GM10266 (cell line): ENCODE data around the gene HPS4.

Experiments used
- DNase-seq: peaks from one replicate; pipeline ENCODE4 v3.0.0; 2012; ENCODE audit errors: extremely low spot score
- TF ChIP-seq, protein P1 (sequence below): IDR thresholded peaks from 2 replicates; pipeline ENCODE4 v1.5.1; 2012; ENCODE audit warnings: mild to moderate bottlenecking, low read depth; ENCODE audit not compliant: control insufficient read depth, insufficient read depth; ENCODE audit errors: missing control alignments

The HPS4 gene

DNA sequence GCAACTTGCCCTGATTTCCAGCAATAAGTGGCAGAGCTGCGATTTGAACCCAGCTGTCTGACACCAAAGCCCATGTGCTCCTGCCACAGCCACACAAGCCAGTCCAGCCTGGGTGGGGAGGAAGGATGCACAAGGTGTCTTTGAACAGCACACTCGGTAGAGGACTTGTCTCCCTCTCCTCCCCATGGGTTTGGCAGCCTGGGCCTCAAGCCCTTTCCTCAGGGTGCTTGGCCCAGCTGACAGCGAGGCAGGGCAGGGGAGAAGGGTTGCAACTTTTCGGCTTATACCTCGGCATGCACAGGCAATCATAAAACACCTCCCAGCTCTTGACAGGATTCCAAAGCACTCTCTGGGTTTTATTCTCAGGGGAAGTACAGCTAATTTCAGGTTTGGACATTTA lies 35.2 kb downstream of the HPS4 start:
- DNase-seq = no peak
- TF ChIP-seq, protein P1, sequence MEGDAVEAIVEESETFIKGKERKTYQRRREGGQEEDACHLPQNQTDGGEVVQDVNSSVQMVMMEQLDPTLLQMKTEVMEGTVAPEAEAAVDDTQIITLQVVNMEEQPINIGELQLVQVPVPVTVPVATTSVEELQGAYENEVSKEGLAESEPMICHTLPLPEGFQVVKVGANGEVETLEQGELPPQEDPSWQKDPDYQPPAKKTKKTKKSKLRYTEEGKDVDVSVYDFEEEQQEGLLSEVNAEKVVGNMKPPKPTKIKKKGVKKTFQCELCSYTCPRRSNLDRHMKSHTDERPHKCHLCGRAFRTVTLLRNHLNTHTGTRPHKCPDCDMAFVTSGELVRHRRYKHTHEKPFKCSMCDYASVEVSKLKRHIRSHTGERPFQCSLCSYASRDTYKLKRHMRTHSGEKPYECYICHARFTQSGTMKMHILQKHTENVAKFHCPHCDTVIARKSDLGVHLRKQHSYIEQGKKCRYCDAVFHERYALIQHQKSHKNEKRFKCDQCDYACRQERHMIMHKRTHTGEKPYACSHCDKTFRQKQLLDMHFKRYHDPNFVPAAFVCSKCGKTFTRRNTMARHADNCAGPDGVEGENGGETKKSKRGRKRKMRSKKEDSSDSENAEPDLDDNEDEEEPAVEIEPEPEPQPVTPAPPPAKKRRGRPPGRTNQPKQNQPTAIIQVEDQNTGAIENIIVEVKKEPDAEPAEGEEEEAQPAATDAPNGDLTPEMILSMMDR = no peak

DNA sequence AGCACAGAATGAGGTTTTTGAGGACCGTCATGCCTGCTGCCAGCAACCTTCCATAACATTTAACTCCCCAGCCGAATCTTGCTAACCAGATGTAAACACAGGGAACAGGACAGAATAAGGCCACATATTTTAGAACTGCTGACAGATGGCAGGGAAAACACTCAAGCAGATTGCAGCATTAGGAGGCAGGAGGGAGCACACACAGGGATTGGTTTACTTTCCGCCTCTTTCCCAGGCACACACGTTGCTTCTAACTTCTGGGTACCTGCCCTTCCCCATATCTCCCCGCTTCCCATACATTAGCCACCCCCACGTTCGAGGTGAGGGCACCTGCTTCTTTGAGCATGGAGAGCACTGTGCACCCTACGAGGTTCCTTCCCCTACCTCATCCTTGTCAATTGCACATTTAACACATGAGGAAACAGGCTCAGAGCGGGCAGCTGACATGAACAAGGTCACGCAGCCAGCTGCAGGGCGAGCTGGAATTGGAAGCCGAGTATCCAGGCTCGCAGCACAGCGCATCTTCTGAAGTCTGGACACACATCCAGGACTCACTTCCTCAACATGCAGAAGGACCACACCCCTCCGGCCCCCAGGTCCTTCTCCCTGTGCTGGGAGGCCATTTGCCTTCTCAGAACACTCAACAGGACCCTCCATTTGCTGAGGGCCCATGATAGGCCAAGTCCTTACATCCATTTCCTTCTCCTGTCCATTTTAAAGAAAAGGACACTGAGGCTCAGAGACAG lies 35.8 kb downstream of the HPS4 start:
- DNase-seq = no peak
- TF ChIP-seq, protein P1 = no peak

- TF ChIP-seq, protein P1 = no peak
- no peak for DNase-seq
Observed at GRCh38 chr22:26446808-26447515, 36.6 kb downstream of the HPS4 start.

GRCh38 chr22:26445577-26446275 lies 37.9 kb downstream of the HPS4 start:
- DNase-seq = no peak
- TF ChIP-seq, protein P1 = no peak

DNA sequence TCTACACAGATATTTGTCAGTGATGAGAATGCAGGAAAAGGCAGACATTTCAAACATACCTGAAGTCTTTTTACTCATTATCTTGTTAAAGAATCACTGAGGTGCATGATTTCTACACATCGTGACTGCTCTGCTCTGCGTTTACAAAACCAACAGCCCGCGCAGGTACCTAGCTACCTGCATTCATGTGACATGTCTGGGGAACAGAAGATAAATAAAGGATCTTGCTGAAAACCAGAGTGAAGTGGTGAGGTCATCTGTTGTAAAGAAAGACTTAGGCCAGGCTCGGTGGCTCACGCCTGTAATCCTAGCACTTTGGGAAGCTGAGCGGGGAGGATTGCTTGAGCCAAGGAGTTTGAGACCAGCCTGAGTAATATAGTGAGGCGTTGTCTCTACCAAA lies 38.8 kb downstream of the HPS4 start:
- TF ChIP-seq, protein P1 = no peak
- no peak for DNase-seq

DNA sequence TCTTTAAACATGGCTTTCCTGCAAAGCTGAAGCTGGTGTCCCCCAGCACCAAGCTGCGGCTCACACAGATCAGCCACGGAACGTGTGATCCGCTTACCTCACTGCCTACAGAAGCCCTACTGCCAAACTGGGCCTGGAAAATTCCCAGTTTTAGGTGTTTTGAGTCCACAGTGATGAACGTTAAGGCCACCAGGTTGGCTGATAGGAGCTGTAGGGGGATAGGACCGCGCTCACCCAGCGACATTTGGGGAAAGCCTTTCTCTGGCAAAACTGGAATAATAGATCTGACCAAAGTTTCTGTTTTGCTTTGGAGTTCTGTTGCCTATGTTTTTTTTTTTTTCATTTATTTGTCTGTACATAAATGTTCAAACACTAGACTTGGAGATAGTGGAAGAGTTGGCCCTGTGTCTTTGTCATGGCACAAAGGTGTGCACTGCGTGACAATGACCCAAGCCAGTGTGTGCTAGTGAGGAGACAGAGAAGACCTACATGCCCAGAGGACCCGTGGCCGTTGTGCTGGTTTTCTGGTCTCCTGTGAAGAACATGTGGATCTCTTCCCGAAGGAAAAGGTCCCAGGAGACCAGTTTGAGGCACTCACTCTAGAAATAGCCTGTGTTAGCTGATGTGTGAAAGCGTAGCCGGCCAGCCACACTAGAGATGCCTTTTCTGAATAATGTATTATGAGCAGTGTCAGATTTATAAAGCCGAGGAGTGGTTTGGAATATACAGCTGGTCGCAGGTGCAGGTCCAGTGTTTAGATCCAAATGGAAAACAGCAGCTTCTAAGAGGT lies 39.5 kb downstream of the HPS4 start:
- TF ChIP-seq, protein P1 = no peak
- no peak for DNase-seq
